ENCODE measurements around the gene LIN52. TPM values are rescaled to one million over a fixed set of nuclear protein-coding genes. Genes with fewer than 3 reads are reported as not detected.
A peak's percentile ranks its signal among the peaks of the same experiment; 100 is the strongest.

The LIN52 gene
- polyA plus RNA-seq, 2 of the 4 experiments (the other 2 are of a cell fraction): 9.3 to 10.8 TPM

DNA sequence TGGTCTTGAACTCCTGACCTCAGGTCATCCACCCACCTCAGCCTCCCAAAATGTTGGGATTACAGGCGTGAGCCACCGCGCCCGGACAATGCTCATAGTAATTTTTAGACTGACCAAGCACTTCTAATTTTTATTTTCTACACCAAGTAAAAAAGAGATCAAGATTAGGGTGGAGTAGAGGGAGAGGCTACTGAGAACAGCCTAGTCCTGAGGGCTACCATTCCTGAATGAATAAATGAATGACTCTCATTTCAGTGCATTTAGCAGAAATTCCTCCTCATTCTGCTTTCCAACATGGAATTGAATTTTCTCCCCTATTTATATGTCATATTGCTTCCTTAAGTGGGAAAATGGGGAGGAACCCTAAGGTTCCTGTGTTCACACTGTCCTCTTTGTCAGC is 39.2 kb upstream of the LIN52 start:
- DNase-seq (ENCODE audit: low read depth in 1 of 2, low spot score in 1 of 2): no peak
- 95% methylated on average over 4 of the region's 4 CpGs for WGBS (ENCODE audit: missing lambda C conversion rate)
- Histone ChIP-seq H3K27ac (no peak overlapping the region), H3K9me3 (no peaks in the 10 kb centered on the region), H3K4me2 (no peak overlapping the region), H3K4me3 (no peak overlapping the region), H3K4me1 (peaks cover 4% of the 10 kb centered on the region; the same call in 1 of the 3 replicates)
- ChIA-PET CTCF (interaction anchor here (1.4 to 1.7 kb wide), 2 partner anchors 8 to 10 kb away, joined by 3 to 8 read pairs; no protein-coding TSS in a partner anchor), POLR2A (no interaction called here)
- ATAC-seq: no peak
- FAIRE-seq: no peak
- TF ChIP-seq ZSCAN20 (CRISPR knock-in tag; IDR thresholded peaks at IDR 0.05) (no peak), SREBF2 (IDR thresholded peaks at IDR 0.05) (no peak), POLR2A (IDR thresholded peaks at IDR 0.05; ENCODE audit: low read length) (no peak), NPAS2 (CRISPR knock-in tag; IDR thresholded peaks at IDR 0.05; ENCODE audit: borderline replicate concordance) (no peak)

- Histone ChIP-seq H3K4me3 (no peak overlapping the region), H3K27ac (no peak overlapping the region), H3K4me1 (peaks cover 4% of the 10 kb centered on the region; the same call in 1 of the 3 replicates), H3K9me3 (no peaks in the 10 kb centered on the region), H3K4me2 (0 out of 3 replicates have a peak overlapping the region, but pooled peaks have one; percentile 14)
- WGBS (ENCODE audit: missing lambda C conversion rate): 11% methylated on average over 3 of the region's 3 CpGs
- TF ChIP-seq RCOR1 (IDR thresholded peaks at IDR 0.05; ENCODE audit: low read depth, low read length): no peak
- TF ChIP-seq JUNB (IDR thresholded peaks at IDR 0.05): no peak
- no peak for TF ChIP-seq KDM5A (IDR thresholded peaks at IDR 0.05)
- no peak for TF ChIP-seq RFX5 (IDR thresholded peaks at IDR 0.05)
- no peak for TF ChIP-seq REST (IDR thresholded peaks at IDR 0.05)
- no peak for TF ChIP-seq ZNF302 (CRISPR knock-in tag; IDR thresholded peaks at IDR 0.05)
- TF ChIP-seq EHMT2 (IDR thresholded peaks at IDR 0.05; ENCODE audit: low read depth): no peak
- TF ChIP-seq SREBF2 (IDR thresholded peaks at IDR 0.05): no peak
- TF ChIP-seq ZSCAN20 (CRISPR knock-in tag; IDR thresholded peaks at IDR 0.05): no peak
- TF ChIP-seq BHLHE40 (IDR thresholded peaks at IDR 0.05; ENCODE audit: low read depth, low read length): no peak
- DNase-seq (ENCODE audit: low read depth in 1 of 2, low spot score in 1 of 2): peak; percentile 24 to 49
- ChIA-PET POLR2A (no interaction called here), CTCF (interaction anchor here (0.6 to 1.2 kb wide), 3 partner anchors 9 to 113 kb away, joined by 3 read pairs; no protein-coding TSS in a partner anchor)
- FAIRE-seq: no peak
- peak; percentile 19 to 75; a peak in 4 of 6 replicates for ATAC-seq
Measured at GRCh38 chr14:74048281-74048680, 36.5 kb upstream of the LIN52 start.

- Histone ChIP-seq H3K4me1 (peaks cover 4% of the 10 kb centered on the region; the same call in 1 of the 3 replicates), H3K9me3 (no peaks in the 10 kb centered on the region), H3K27ac (no peak overlapping the region), H3K4me2 (no peak overlapping the region), H3K4me3 (no peak overlapping the region)
- WGBS (ENCODE audit: missing lambda C conversion rate): 68% methylated on average over 3 of the region's 3 CpGs
- ATAC-seq (no peak), DNase-seq (ENCODE audit: low read depth in 1 of 2, low spot score in 1 of 2) (no peak), FAIRE-seq (no peak)
- TF ChIP-seq MYC (IDR thresholded peaks at IDR 0.05; ENCODE audit: borderline replicate concordance, low read length): no peak
- no peak for TF ChIP-seq MAZ (IDR thresholded peaks at IDR 0.05; ENCODE audit: borderline replicate concordance, low read depth, low read length)
- TF ChIP-seq FOSL2 (IDR thresholded peaks at IDR 0.05): no peak
- TF ChIP-seq FOSL2 (CRISPR knock-in tag; IDR thresholded peaks at IDR 0.05): no peak
- no peak for TF ChIP-seq JUN (IDR thresholded peaks at IDR 0.05)
- no peak for TF ChIP-seq EHMT2 (IDR thresholded peaks at IDR 0.05; ENCODE audit: low read depth)
- no peak for TF ChIP-seq SMC3 (IDR thresholded peaks at IDR 0.05)
- TF ChIP-seq ESRRA (IDR thresholded peaks at IDR 0.05; ENCODE audit: borderline replicate concordance, low read length): no peak
- TF ChIP-seq E2F6 (IDR thresholded peaks at IDR 0.05; ENCODE audit: borderline replicate concordance, low read depth): no peak
- TF ChIP-seq NPAS2 (CRISPR knock-in tag; IDR thresholded peaks at IDR 0.05; ENCODE audit: borderline replicate concordance): no peak
- no peak for TF ChIP-seq CHD4 (IDR thresholded peaks at IDR 0.05; ENCODE audit: borderline replicate concordance)
- TF ChIP-seq RFX5 (IDR thresholded peaks at IDR 0.05): no peak
- no peak for TF ChIP-seq CHD2 (IDR thresholded peaks at IDR 0.05; ENCODE audit: low read length, partially characterized antibody)
- no peak for TF ChIP-seq SREBF2 (IDR thresholded peaks at IDR 0.05)
- TF ChIP-seq FOSB (CRISPR knock-in tag; IDR thresholded peaks at IDR 0.05): no peak
- TF ChIP-seq EP300 (IDR thresholded peaks at IDR 0.05): no peak
- TF ChIP-seq CTCF (IDR thresholded peaks at IDR 0.05): no peak
- no peak for TF ChIP-seq TP53 (CRISPR knock-in tag; IDR thresholded peaks at IDR 0.05)
- TF ChIP-seq POLR2A (IDR thresholded peaks at IDR 0.05; ENCODE audit: low read length): no peak
- ChIA-PET POLR2A (no interaction called here), CTCF (no interaction called here)
Measured at GRCh38 chr14:74049876-74050495, 34.8 kb upstream of the LIN52 start.
